A549 (cell line): ENCODE results near the gene ZNF683. TPM values are rescaled to one million over a fixed set of nuclear protein-coding genes. Genes with fewer than 3 reads are reported as not detected.
"Not testable (repeated sequence)": the region's sequence is repeated elsewhere in the genome, so short reads cannot be mapped to it uniquely, and the experiment has no call there.

Experiments
- ATAC-seq, 2 experiments: fragments of 200-7000 bp in 1 of 2; fragments of >200 bp in 1 of 2; cut with Nextera tagmentation in 1 of 2; cut with Tn5 transposase in 1 of 2; 3 replicates each; pipeline versions ENCODE4 v1.8.0 to v1.9.1; 2018 to 2020; ENCODE audit warnings: mild to moderate bottlenecking in 1 of 2, moderate library complexity in 1 of 2
- CTCF ChIA-PET: fragments of 300-600 bp; sonication (Branson Sonifier 250); formaldehyde crosslinking; extraction: SDS; loops from one replicate; lab custom pipeline; 2021; ENCODE audit warnings: antibody characterized with exemption, inconsistent platforms; lab: Yijun Ruan, JAX
- POLR2A ChIA-PET: fragments of 350-600 bp; formaldehyde crosslinking; extraction: SDS; loops from one replicate; lab custom pipeline; 2021; ENCODE audit warnings: antibody characterized with exemption, inconsistent platforms; lab: Yijun Ruan, JAX
- DNase-seq, 2 experiments: peaks; one replicate each; pipeline versions ENCODE4 v3.0.0 to v3.0.0-alpha.2; 2011 to 2016; ENCODE audit warnings: low read depth in 1 of 2, low spot score in 1 of 2
- FAIRE-seq: peaks from 2 replicates; lab custom pipeline; 2011; peaks lifted over from hg19 to GRCh38; lab: Jason Lieb, UNC
- H3K27ac ChIP-seq, 2 experiments: fragments of >200 bp; sonication (Bioruptor Twin); formaldehyde crosslinking; 3 replicates each; pipeline ENCODE4 v1.5.1; 2016 to 2017
- H3K4me1 ChIP-seq: fragments of >200 bp; sonication (Bioruptor Twin); formaldehyde crosslinking; 3 replicates; pipeline ENCODE4 v1.6.1; 2016
- H3K4me2 ChIP-seq: fragments of >200 bp; sonication (Bioruptor Twin); formaldehyde crosslinking; 3 replicates; pipeline ENCODE4 v1.6.1; 2016
- H3K4me3 ChIP-seq: fragments of >200 bp; sonication (Bioruptor Twin); formaldehyde crosslinking; 3 replicates; pipeline ENCODE4 v1.5.1; 2016
- H3K9me3 ChIP-seq: fragments of >200 bp; sonication (Bioruptor Twin); formaldehyde crosslinking; 3 replicates; pipeline ENCODE4 v1.6.1; 2016
- CBX2 ChIP-seq: fragments of 200-600 bp; sonication (generic); IDR thresholded peaks from 2 replicates; pipeline ENCODE4 v1.6.1; 2016; ENCODE audit warnings: low read depth, mild to moderate bottlenecking, borderline replicate concordance
- CEBPB ChIP-seq, 2 experiments: fragments of >200 bp in 1 of 2; sonication (Bioruptor Twin) in 1 of 2; formaldehyde crosslinking in 1 of 2; IDR thresholded peaks; 2 replicates each; pipeline ENCODE4 v1.6.1; 2012 to 2016
- EHF ChIP-seq: fragments of 250-450 bp; sonication (Bioruptor Pico); IDR thresholded peaks from 2 replicates; pipeline ENCODE4 v1.5.0; 2020; ENCODE audit warnings: mild to moderate bottlenecking
- FOSB ChIP-seq: fragments of 250-450 bp; sonication (Bioruptor Pico); IDR thresholded peaks from 2 replicates; pipeline ENCODE4 v1.5.0; 2020; ENCODE audit warnings: mild to moderate bottlenecking, moderate library complexity
- FOSL2 ChIP-seq, 2 experiments: fragments of 450-650 bp in 1 of 2; fragments of >200 bp in 1 of 2; sonication (Bioruptor Twin) in 1 of 2; formaldehyde crosslinking; IDR thresholded peaks; 2 replicates each; pipeline versions ENCODE4 v1.5.0 to v1.6.1; 2016 to 2020; ENCODE audit warnings: mild to moderate bottlenecking in 1 of 2, moderate library complexity in 1 of 2
- FOXS1 ChIP-seq: fragments of 250-450 bp; sonication (Bioruptor Pico); IDR thresholded peaks from 2 replicates; pipeline ENCODE4 v1.5.0; 2020; ENCODE audit warnings: mild to moderate bottlenecking, moderate library complexity
- HDAC2 ChIP-seq: fragments of 200-600 bp; sonication (generic); IDR thresholded peaks from 2 replicates; pipeline ENCODE4 v1.6.1; 2016
- HOXA7 ChIP-seq: fragments of 250-450 bp; sonication (Bioruptor Pico); IDR thresholded peaks from 2 replicates; pipeline ENCODE4 v1.5.0; 2020; ENCODE audit warnings: mild to moderate bottlenecking, moderate library complexity
- HOXB5 ChIP-seq: fragments of 250-450 bp; sonication (Bioruptor Pico); IDR thresholded peaks from 2 replicates; pipeline ENCODE4 v1.5.0; 2020; ENCODE audit warnings: mild to moderate bottlenecking, moderate library complexity
- KDM5A ChIP-seq: fragments of 200-600 bp; sonication (generic); IDR thresholded peaks from 2 replicates; pipeline ENCODE4 v1.6.1; 2016; ENCODE audit warnings: antibody characterized with exemption, mild to moderate bottlenecking
- MAFK ChIP-seq: fragments of 450-650 bp; IDR thresholded peaks from 2 replicates; pipeline ENCODE4 v1.6.1; 2014; ENCODE audit not compliant: partially characterized antibody
- MAZ ChIP-seq: fragments of 150-350 bp; IDR thresholded peaks from 2 replicates; pipeline ENCODE4 v1.6.1; 2014; ENCODE audit warnings: antibody characterized with exemption, low read depth, low read length, borderline replicate concordance
- NR3C1 ChIP-seq: fragments of >200 bp; sonication (Bioruptor Twin); formaldehyde crosslinking; IDR thresholded peaks from 3 replicates; pipeline ENCODE4 v1.6.1; 2017
- PHF8 ChIP-seq: fragments of 200-600 bp; sonication (generic); IDR thresholded peaks from 2 replicates; pipeline ENCODE4 v1.6.1; 2016; ENCODE audit warnings: low read depth, mild to moderate bottlenecking, antibody characterized with exemption, moderate library complexity, borderline replicate concordance
- POLR2AphosphoS2 ChIP-seq: conservative IDR thresholded peaks from 2 replicates; pipeline ENCODE4 v1.6.1; 2012; ENCODE audit warnings: low read length, improper control_type of control experiment, inconsistent platforms
- RFX5 ChIP-seq: fragments of 450-650 bp; IDR thresholded peaks from 2 replicates; pipeline ENCODE4 v1.7.1; 2014; ENCODE audit warnings: antibody characterized with exemption, mild to moderate bottlenecking, moderate library complexity
- SMC3 ChIP-seq: fragments of >200 bp; sonication (Bioruptor Twin); formaldehyde crosslinking; IDR thresholded peaks from 3 replicates; pipeline ENCODE4 v1.6.1; 2018; ENCODE audit warnings: inconsistent platforms
- SREBF2 ChIP-seq: fragments of 450-650 bp; IDR thresholded peaks from 2 replicates; pipeline ENCODE4 v1.6.1; 2014; ENCODE audit warnings: mild to moderate bottlenecking, moderate library complexity
- USF2 ChIP-seq: fragments of 450-650 bp; IDR thresholded peaks from 2 replicates; pipeline ENCODE4 v1.6.1; 2014; ENCODE audit warnings: antibody characterized with exemption
- ZFP36 ChIP-seq: fragments of 450-650 bp; IDR thresholded peaks from 2 replicates; pipeline ENCODE4 v1.6.1; 2014; ENCODE audit warnings: borderline replicate concordance; ENCODE audit not compliant: partially characterized antibody
- ZNF302 ChIP-seq: fragments of 250-450 bp; sonication (Bioruptor Pico); IDR thresholded peaks from 2 replicates; pipeline ENCODE4 v1.9.0; 2021; ENCODE audit warnings: inconsistent platforms, mild to moderate bottlenecking, moderate library complexity
- WGBS: methylation state at CpG from one replicate; pipeline ENCODE4 v1.1.6; 2017; ENCODE audit errors: missing lambda C conversion rate; 5-methylcytosine and 5-hydroxymethylcytosine counted together
- polyA plus RNA-seq, 4 experiments: library from polyadenylated mRNA; depleted of rRNA in 3 of 4; stranded (reverse); fragments of >200 nt; fragmentation: RNase III in 1 of 4; extraction: RNeasy Plus Mini Kit Qiagen cat#74134 plus additional on column Dnase treatment in 1 of 4; gene quantifications; 2 replicates in 3 of 4; 3 replicates in 1 of 4; pipeline ENCODE4 v1.2.3, GENCODE V29; 2011 to 2017
- TF ChIP-seq, protein P1 (sequence below): IDR thresholded peaks from 2 replicates; pipeline ENCODE4 v1.6.1; 2012
- TF ChIP-seq, protein P2 (sequence below): fragments of >200 bp; sonication (Bioruptor Twin); formaldehyde crosslinking; IDR thresholded peaks from 3 replicates; pipeline ENCODE4 v1.6.1; 2016
- TF ChIP-seq, protein P3 (sequence below): IDR thresholded peaks from 2 replicates; pipeline ENCODE4 v1.6.1; 2012
- TF ChIP-seq, protein P4 (sequence below): fragments of >200 bp; sonication (Bioruptor Twin); formaldehyde crosslinking; IDR thresholded peaks from 2 replicates; pipeline ENCODE4 v1.6.1; 2016
- TF ChIP-seq, protein P5 (sequence below): fragments of >200 bp; sonication (Bioruptor Twin); formaldehyde crosslinking; IDR thresholded peaks from 3 replicates; pipeline ENCODE4 v1.5.1; 2016

ZNF683 gene
- polyA plus RNA-seq, 2 of the 4 experiments (the other 2 are of a cell fraction): not detected

DNA sequence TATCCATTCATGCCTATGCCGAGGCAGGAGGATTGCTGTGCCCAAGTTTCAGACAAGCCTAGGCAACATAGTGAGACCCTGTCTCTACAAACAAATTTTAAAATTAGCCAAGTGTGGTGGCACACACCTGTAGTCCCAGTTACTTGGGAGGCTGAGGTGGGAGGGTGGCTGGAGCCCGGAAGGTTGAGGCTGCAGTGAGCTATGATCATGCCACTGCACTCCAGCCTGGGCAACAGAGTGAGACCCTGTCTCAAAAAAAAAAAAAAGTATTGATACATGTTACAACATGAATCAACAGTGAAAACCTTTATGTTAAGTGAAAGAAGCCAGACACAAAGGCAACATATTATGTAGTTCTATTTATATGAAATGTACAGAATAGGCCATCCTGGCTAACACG, 12.5 kb upstream of the ZNF683 start:
- FAIRE-seq, H3K27ac ChIP-seq, DNase-seq, H3K4me3 ChIP-seq, POLR2A ChIA-PET, H3K9me3 ChIP-seq, ATAC-seq, H3K4me2 ChIP-seq: not testable (repeated sequence)
- WGBS: 79% methylated on average over 3 of the region's 3 CpGs
- CTCF ChIA-PET: interaction anchor here (0.6 to 0.7 kb wide), 2 partner anchors 21 to 31 kb away, joined by 3 to 4 read pairs; no protein-coding TSS in a partner anchor
- H3K4me1 ChIP-seq: peaks cover 13% of the 10 kb centered on the region

GRCh38 chr1:26384076-26384475, 11.5 kb upstream of the ZNF683 start:
- no peak for FAIRE-seq
- ChIA-PET CTCF (no interaction called here), POLR2A (no interaction called here)
- Histone ChIP-seq H3K4me1 (peaks cover 13% of the 10 kb centered on the region), H3K4me2 (no peak overlapping the region), H3K9me3 (no peaks in the 10 kb centered on the region), H3K4me3 (no peak overlapping the region), H3K27ac (no peak overlapping the region)
- no peak for DNase-seq
- WGBS: 78% methylated on average over 3 of the region's 3 CpGs
- TF ChIP-seq CEBPB (IDR thresholded peaks at IDR 0.05): no peak
- TF ChIP-seq, protein P1, sequence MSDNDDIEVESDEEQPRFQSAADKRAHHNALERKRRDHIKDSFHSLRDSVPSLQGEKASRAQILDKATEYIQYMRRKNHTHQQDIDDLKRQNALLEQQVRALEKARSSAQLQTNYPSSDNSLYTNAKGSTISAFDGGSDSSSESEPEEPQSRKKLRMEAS: no peak
- TF ChIP-seq FOSB (CRISPR knock-in tag): no peak
- TF ChIP-seq KDM5A: no peak
- no peak for TF ChIP-seq PHF8
- TF ChIP-seq MAZ: no peak
- no peak for TF ChIP-seq HOXA7 (CRISPR knock-in tag)
- no peak for TF ChIP-seq USF2
- TF ChIP-seq CBX2: no peak
- no peak for TF ChIP-seq MAFK
- no peak for TF ChIP-seq FOXS1 (CRISPR knock-in tag)
- TF ChIP-seq ZNF302 (CRISPR knock-in tag): no peak
- no peak for TF ChIP-seq SMC3
- TF ChIP-seq POLR2AphosphoS2: no peak
- TF ChIP-seq NR3C1: no peak
- no peak for TF ChIP-seq EHF (CRISPR knock-in tag)
- TF ChIP-seq, protein P2, sequence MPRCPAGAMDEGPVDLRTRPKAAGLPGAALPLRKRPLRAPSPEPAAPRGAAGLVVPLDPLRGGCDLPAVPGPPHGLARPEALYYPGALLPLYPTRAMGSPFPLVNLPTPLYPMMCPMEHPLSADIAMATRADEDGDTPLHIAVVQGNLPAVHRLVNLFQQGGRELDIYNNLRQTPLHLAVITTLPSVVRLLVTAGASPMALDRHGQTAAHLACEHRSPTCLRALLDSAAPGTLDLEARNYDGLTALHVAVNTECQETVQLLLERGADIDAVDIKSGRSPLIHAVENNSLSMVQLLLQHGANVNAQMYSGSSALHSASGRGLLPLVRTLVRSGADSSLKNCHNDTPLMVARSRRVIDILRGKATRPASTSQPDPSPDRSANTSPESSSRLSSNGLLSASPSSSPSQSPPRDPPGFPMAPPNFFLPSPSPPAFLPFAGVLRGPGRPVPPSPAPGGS: no peak
- TF ChIP-seq, protein P3, sequence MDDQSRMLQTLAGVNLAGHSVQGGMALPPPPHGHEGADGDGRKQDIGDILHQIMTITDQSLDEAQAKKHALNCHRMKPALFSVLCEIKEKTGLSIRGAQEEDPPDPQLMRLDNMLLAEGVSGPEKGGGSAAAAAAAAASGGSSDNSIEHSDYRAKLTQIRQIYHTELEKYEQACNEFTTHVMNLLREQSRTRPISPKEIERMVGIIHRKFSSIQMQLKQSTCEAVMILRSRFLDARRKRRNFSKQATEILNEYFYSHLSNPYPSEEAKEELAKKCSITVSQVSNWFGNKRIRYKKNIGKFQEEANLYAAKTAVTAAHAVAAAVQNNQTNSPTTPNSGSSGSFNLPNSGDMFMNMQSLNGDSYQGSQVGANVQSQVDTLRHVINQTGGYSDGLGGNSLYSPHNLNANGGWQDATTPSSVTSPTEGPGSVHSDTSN: no peak
- TF ChIP-seq, protein P4, sequence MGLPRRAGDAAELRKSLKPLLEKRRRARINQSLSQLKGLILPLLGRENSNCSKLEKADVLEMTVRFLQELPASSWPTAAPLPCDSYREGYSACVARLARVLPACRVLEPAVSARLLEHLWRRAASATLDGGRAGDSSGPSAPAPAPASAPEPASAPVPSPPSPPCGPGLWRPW: no peak
- no peak for ATAC-seq

DNA sequence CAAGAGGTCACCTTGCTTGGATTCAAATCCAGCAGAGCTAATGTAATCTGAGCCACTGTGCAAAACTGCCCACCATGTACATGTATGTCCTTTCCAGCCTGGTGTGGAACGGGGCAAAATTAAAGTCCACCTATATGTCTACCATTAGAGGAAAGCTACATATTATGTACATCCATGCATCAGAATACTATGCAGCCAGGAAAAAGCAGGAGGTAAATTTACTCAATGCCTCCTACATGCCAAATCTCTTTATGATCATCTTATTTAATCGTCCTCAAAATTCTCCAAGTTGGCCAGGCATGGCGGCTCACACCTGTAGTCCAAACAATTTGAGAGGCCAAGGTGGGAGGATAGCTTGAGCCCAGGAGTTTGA, 6.3 kb upstream of the ZNF683 start:
- Histone ChIP-seq H3K9me3 (no peaks in the 10 kb centered on the region), H3K27ac (peak overlapping the region; percentile 58 to 87; a peak in 4 of 6 replicates), H3K4me2 (peak overlapping the region; percentile 60), H3K4me3 (no peak overlapping the region), H3K4me1 (peaks cover 16% of the 10 kb centered on the region)
- ChIA-PET POLR2A (no interaction called here), CTCF (interaction anchor here (1.1 to 8.1 kb wide), 7 partner anchors 11 to 209 kb away, joined by 3 to 85 read pairs (median 15); partner anchors contain the start of gene ZNF593)
- 80% methylated on average over 3 of the region's 3 CpGs for WGBS
- ATAC-seq: no peak
- DNase-seq: no peak
- no peak for FAIRE-seq
- no peak for TF ChIP-seq HDAC2
- TF ChIP-seq, protein P3: no peak
- TF ChIP-seq FOSL2 (IDR thresholded peaks at IDR 0.05): no peak
- no peak for TF ChIP-seq FOSL2 (CRISPR knock-in tag; IDR thresholded peaks at IDR 0.05)
- no peak for TF ChIP-seq HOXB5 (CRISPR knock-in tag)
- no peak for TF ChIP-seq RFX5
- TF ChIP-seq MAZ: no peak
- no peak for TF ChIP-seq SMC3
- no peak for TF ChIP-seq SREBF2
- no peak for TF ChIP-seq FOSB (CRISPR knock-in tag)
- no peak for TF ChIP-seq NR3C1
- TF ChIP-seq ZFP36: no peak
- TF ChIP-seq, protein P5, sequence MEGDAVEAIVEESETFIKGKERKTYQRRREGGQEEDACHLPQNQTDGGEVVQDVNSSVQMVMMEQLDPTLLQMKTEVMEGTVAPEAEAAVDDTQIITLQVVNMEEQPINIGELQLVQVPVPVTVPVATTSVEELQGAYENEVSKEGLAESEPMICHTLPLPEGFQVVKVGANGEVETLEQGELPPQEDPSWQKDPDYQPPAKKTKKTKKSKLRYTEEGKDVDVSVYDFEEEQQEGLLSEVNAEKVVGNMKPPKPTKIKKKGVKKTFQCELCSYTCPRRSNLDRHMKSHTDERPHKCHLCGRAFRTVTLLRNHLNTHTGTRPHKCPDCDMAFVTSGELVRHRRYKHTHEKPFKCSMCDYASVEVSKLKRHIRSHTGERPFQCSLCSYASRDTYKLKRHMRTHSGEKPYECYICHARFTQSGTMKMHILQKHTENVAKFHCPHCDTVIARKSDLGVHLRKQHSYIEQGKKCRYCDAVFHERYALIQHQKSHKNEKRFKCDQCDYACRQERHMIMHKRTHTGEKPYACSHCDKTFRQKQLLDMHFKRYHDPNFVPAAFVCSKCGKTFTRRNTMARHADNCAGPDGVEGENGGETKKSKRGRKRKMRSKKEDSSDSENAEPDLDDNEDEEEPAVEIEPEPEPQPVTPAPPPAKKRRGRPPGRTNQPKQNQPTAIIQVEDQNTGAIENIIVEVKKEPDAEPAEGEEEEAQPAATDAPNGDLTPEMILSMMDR: no peak
- TF ChIP-seq, protein P2: no peak
